HG03039 (cell line): Measurements from ENCODE around the gene ERCC2.
"Not testable (repeated sequence)": the region's sequence is repeated elsewhere in the genome, so short reads cannot be mapped to it uniquely, and the experiment has no call there.

Experiments
- ATAC-seq: cut with Tn5 transposase; IDR thresholded peaks from one replicate; pipeline ENCODE4 v1.9.1; 2021; ENCODE audit warnings: mild to moderate bottlenecking, moderate library complexity; ENCODE audit not compliant: unreplicated experiment

Gene ERCC2

GRCh38 chr19:45370410-45371204 lies at the start of gene ERCC2:
Gene ERCC2 (minus strand): TSS chr19:45370573. CDS start chr19:45370540, 33 bp downstream.
- ATAC-seq: peak; percentile 91

DNA sequence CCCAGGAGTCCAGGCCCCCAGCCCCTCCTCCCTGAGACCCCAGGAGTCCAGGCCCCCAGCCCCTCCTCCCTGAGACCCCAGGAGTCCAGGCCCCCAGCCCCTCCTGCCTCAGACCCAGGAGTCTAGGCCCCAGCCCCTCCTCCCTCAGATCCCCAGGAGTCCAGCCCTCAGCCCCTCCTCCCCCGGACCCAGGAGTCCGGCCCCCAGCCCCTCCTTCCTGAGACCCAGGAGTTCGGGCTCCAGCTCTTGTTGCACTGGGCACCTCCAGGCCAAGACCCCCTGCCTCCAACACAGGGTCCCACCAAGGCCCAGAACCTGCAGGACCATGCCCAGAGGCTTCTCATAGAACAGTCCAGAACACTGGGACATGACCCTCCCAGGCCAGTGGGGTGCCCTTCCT lies 49.5 kb upstream of the ERCC2 start:
- no peak for ATAC-seq

DNA sequence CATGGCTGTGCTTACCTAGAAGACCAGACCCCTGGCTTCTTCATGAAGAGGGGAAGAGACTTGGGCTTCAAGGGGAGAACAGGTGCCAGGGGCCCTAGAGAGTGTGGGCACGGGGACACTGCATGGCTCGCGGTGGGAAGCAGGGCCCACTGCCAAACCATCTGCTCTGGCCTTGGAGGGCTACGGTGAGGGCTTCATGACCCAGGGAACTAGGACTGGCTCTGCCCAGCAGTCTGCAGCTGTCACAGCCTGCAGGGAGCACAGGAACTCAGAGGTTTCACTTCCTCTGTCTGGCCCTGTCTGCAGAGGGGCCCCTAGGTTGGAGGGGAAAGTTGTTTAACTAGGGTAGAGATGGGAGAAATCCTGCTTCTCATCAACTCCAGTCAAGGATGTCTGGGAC lies 49.0 kb upstream of the ERCC2 start:
- ATAC-seq: peak; percentile 36

- ATAC-seq: no peak
Measured at GRCh38 chr19:45418802-45419201, 48.4 kb upstream of the ERCC2 start.

GRCh38 chr19:45417151-45417550 lies 46.8 kb upstream of the ERCC2 start:
- ATAC-seq: no peak

- ATAC-seq: no peak
Measured at GRCh38 chr19:45414468-45414867, 44.1 kb upstream of the ERCC2 start.

DNA sequence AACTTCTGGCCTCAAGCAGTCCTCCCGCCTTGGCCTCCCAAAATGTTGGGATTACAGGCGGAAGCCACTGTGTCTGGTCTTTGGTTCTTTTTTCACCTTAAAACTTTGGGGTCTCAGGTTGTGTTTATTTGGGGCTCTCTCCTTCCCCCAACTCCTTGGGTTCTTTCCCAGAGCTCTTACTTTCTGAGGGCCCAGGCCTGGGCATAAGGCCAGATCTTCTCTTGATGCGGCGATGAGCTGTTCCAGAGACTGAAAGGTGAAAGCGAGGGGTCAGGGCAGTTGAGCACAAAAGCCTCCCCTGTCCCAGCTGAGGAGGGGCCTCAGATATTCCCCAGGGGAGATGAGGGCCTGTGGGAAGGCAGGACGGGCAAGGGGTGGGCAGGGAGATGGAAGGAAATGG lies 43.1 kb upstream of the ERCC2 start:
- ATAC-seq: no peak

DNA sequence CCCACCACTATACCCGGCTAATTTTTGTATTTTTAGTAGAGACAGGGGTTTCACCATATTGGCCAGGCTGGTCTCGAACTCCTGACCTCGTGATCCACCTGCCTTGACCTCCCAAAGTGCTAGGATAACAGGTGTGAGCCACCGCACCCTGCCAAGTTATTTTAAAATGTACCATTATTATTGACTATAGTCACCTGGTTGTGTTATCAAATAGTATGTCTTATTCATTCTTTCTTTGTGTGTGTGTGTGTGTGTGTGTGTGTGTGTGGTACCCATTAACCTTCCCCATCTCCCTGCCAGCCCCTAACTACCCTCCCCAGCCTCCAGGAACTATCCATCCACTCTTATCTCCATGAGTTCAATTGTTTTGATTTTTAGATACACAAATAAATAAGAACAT lies 40.0 kb upstream of the ERCC2 start:
- ATAC-seq: not testable (repeated sequence)

GRCh38 chr19:45409557-45409920 lies 39.2 kb upstream of the ERCC2 start:
- no peak for ATAC-seq

DNA sequence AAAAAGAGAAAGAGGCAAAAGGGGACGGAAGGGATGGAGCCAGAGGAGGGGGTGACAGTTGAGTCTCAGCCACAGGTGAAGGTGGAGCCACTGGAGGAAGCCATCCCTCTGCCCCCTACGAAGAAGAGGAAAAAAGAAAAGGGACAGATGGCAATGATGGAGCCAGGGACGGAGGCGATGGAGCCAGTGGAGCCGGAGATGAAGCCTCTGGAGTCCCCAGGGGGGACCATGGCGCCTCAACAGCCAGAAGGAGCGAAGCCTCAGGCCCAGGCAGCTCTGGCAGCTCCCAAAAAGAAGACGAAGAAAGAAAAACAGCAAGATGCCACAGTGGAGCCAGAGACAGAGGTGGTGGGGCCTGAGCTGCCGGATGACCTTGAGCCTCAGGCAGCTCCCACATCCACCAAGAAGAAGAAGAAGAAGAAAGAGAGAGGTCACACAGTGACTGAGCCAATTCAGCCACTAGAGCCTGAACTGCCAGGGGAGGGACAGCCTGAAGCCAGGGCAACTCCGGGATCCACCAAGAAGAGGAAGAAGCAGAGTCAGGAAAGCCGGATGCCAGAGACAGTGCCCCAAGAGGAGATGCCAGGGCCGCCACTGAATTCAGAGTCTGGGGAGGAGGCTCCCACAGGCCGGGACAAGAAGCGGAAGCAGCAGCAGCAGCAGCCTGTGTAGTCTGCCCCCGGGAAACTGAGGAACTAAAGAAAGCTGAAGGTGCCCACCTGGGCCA lies 38.6 kb upstream of the ERCC2 start:
- ATAC-seq: no peak

GRCh38 chr19:45408121-45408520 lies 37.7 kb upstream of the ERCC2 start:
- ATAC-seq: no peak

DNA sequence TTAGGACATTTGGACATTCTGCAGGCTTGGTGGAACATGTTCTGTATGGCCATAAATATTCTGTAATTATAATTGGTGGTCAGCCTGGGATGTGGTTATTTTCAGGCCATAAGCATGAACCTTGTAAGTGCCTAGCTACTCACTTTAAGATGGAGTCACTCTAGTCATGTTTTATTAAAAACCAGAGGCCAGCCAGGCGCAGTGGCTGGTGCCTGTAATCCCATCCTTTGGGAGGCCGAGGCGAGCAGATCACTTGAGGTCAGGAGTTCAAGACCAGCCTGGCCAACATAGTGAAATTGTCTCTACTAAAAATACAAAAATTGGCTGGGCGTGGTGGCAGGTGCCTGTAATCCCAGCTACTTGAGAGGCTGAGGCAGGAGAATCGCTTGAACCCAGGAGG lies 37.2 kb upstream of the ERCC2 start:
- not testable (repeated sequence) for ATAC-seq

DNA sequence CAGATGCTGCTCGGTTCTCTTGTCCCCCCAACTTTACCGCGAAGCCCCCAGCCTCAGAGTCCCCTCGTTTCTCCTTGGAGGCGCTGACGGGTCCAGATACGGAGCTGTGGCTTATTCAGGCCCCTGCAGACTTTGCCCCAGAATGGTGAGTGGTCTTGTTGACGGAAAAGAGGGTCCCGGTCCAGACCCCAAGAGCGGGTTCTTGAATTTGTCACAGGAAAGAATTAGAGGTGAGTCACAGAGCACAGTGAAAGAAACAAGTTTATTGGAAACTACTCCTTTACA lies 36.7 kb upstream of the ERCC2 start:
- no peak for ATAC-seq

- ATAC-seq: peak; percentile 66
Measured at GRCh38 chr19:45406226-45407090, 36.1 kb upstream of the ERCC2 start, which contains the start of gene POLR1G. Gene POLR1G (plus strand): TSS chr19:45406644. CDS start chr19:45406697, 53 bp downstream.

DNA sequence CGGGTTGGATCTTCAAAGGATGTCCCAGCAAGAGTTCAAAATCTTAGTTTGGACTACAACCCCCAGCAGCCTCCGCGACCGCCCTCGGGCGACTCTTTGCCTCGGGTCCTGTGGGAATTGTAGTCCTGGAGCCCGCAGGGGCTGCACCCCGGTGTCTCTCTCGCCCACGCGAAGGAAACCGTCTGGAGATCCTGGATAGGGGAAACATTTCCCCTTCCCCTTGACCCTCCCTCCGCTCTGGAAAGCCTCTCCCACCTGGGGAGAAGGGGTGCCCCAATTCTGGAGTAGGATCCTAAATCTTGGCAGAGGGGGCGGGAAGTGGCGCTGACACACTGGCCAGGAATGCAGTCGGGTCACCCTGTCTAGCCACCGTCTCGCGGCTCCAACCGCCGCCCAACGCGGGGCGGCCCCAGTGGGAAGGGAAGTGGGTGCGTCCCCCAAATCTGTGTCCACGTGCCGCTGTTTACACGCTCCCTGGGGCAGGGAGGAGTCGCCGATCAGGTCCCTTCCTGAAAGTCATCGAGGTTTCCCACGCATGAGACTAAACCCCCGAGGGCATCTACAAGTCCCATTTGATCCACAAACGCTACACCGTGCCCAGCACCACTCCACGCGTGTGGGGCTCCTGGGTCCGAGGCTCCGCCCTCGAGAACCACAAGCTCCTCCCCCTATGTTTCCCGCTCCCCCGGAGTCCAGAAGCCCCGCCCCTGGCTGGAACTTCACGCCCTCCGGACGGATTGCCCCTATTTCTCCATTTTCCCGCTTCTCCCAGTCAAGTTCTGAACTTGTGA lies 35.3 kb upstream of the ERCC2 start:
- ATAC-seq: peak; percentile 35

DNA sequence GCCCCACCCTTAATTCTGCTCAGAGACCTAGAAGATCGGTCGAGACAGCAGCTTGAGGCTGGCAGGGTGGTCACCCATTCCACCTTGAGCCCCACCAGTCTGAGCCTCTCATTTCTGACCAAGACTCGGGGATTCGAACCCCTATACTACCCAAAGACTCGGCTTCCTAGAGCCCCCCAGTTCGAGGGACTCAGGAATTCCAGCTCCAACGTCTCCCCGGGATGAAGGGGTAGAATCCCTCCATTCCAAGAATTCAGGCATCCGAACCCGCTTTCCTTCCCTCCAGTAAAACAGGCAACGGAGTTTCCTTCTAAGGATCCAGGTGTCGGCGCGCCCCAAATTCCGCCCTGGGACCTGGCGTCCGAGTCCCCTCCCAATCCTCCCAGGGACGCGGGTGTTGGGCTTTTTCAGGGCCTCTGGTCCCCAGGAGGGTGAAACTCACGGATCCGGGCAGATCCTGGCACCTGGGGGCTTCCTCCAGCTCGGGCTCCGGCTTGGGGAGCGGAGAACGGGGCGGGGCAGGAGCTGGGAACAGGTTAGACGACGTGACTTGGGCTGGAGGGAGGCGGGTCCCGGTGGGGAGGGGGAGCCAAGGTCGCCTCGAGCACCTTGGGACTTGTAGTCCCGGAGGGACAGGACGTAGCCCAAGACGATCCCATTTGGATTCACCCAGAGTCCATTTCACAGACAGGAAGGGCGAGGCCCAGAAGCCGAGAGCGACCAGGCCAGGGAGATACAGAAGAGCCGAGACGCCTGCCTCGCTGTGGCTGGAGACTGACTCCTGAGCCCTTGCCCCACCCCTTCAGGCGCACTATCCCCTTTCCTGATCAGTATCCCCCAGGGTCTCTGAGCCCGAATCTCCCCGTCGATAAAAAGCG lies 34.4 kb upstream of the ERCC2 start, which contains the start of gene PPP1R13L:
TSS of gene PPP1R13L (minus strand) at position 513 of the 878 bp plus-strand sequence. CDS start 6,751 bp downstream, outside the sequence.
- ATAC-seq: no peak

DNA sequence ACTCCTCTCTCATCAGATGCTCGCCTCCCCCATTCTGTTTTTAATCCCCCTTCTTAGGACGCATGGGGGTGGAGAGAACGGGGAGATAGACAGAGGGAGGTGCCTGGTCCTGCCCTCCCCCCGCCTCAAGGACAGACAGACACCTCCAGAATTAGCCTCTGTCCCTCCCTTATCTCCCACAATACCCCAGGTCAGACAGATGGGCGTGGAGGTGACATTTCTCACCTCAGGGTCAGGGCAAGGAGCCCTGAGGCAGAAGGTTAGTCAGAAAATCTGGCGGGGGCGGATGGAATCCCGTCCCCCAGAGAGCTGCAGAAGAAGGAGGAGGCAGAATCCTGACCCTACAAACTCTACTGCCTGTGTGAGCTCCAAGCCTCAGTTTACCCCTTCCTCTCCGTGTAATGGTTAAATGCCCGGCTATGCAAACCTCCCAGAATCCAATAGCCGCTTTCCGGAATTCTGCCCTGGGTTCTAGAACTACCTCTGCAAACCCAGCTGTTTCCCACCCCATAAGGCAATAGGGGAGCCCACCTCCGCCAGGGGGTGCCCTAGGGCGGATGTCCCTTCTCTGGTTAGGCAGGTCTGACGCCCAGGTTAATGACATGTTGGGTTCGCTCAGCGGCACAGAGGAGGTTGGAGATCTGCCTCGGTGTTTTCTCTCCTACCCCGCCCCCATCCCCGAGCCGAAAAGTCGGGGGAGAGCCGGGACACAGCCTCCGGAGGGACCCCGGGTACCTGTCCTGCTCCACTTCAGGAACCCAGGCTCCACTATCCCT lies 33.6 kb upstream of the ERCC2 start:
- ATAC-seq: no peak

- no peak for ATAC-seq
Measured at GRCh38 chr19:45403272-45403671, 32.9 kb upstream of the ERCC2 start.
